Measurements from ENCODE around the gene TNFAIP2. TPM values are rescaled to one million over a fixed set of nuclear protein-coding genes. Genes with fewer than 3 reads are reported as not detected.
A peak's percentile ranks its signal among the peaks of the same experiment; 100 is the strongest.

The TNFAIP2 gene
- total and polyA plus RNA-seq, 9 of the 15 experiments (the other 6 are each of a cell fraction or from before 2014, with no cell fraction given) = 22.6 to 68.6 (median 44.6) TPM

DNA sequence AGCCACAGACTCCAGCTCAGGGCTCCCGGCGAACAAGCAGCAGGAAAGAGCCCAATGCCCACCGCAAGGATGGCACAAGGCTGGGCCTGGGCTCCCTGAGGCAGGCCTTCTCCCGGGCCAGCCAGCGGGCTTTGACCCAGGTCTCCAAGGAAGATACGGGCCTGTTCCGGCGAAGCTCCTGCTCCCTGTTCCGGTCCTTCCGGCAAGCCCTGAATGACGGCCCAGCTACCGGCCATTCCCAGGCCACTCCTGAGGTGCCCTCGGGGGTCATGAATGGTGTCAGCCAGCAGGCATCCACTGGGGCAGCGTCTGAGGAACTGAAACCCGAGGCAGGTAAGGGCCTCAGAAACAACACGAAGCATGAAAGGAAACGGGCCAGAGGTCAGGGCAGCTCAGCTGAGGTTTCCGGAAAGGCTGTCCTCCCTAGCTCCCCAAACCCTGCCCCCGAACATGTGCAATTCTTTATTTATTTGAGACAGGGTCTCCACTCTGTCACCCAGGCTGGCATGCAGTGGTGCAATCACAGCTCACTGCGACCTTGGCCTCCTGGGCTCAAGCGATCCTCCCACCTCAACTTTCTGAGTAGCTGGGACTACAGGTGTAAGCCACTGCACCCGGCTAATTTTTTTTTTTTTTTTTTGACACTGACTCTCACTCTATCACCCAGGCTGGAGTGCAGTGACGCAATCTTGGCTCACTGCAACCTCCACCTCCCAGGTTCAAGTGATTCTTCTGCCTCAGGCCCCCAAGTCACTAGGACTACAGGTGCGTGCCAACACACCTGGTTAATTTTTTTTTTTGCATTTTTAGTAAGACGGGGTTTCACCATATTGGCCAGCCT lies 22.8 kb upstream of the TNFAIP2 start:
- 62% methylated on average over 20 of the region's 25 CpGs for WGBS (ENCODE audit: insufficient coverage, low coverage, missing lambda C conversion rate)
- ATAC-seq (no peak), FAIRE-seq (no peak), DNase-seq (ENCODE audit: extremely low read depth in 1 of 4, low spot score in 3 of 4) (no peak)
- no peaks in the 10 kb centered on the region for H3K9me1 ChIP-seq (ENCODE audit: control insufficient read depth, insufficient read depth, low read length)
- H3K27me3 ChIP-seq (ENCODE audit: control insufficient read depth in 2 of 2, insufficient read depth in 2 of 2, low read length in 2 of 2) = no peaks in the 10 kb centered on the region
- peaks cover 11% of the 10 kb centered on the region; the same call in 2 of the 3 replicates for H3K79me2 ChIP-seq (ENCODE audit: control insufficient read depth, insufficient read depth, low read length)
- H3K27ac ChIP-seq (ENCODE audit: extremely low read depth, low read depth, low read length) = no peak overlapping the region
- in situ Hi-C loops (cut with MboI) = loop anchor here (10.0 kb wide), 1 partner anchor 194 kb away; no protein-coding TSS in a partner anchor
- peaks cover 6% of the 10 kb centered on the region; the same call in 1 of the 3 replicates for H3K36me3 ChIP-seq (ENCODE audit: control insufficient read depth, insufficient read depth, low read length)
- TSS peak; percentile 36 for BruUV-seq (replicated peaks)
- peak overlapping the region; percentile 62 to 91; a peak in 3 of 4 replicates for H3K9ac ChIP-seq (ENCODE audit: insufficient read depth in 1 of 2, low read depth in 2 of 2, low read length in 2 of 2)
- no peaks in the 10 kb centered on the region for H3K9me3 ChIP-seq (replicated peaks; ENCODE audit: control insufficient read depth, insufficient read depth, low read depth, low read length)
- H3K4me3 ChIP-seq = no peak overlapping the region
- ChIA-PET POLR2A (interaction anchor here (0.6 to 1.2 kb wide), 3 partner anchors 10 to 233 kb away, joined by 3 to 4 read pairs (median 4); partner anchors contain the start of gene EIF5), CTCF (ENCODE audit: low intra/inter-chr PET ratio) (no interaction called here)
- peaks cover 31 to 86% of the 10 kb centered on the region in 2 experiments for H3K4me1 ChIP-seq (replicated peaks in 1 of 2; ENCODE audit: control insufficient read depth in 2 of 2, insufficient read depth in 2 of 2, low read length in 2 of 2)
- H3K4me2 ChIP-seq (ENCODE audit: insufficient read depth, low read length) = peak overlapping the region; percentile 85
- no peak overlapping the region for H2AFZ ChIP-seq (ENCODE audit: low read depth, low read length)
- intact Hi-C loops (cut with micrococcal nuclease) = no loop called here
- no peaks in the 10 kb centered on the region for H4K20me1 ChIP-seq (replicated peaks; ENCODE audit: control insufficient read depth, insufficient read depth, low read length)
- TF ChIP-seq EGR1 (conservative IDR thresholded peaks at IDR 0.05) (0 out of 2 replicates have a peak, but pooled peaks have one; percentile 13), CEBPG (CRISPR knock-in tag; IDR thresholded peaks at IDR 0.05) (peak; percentile 19; the same call in 1 of the 2 replicates), CEBPG (tag; conservative IDR thresholded peaks at IDR 0.05 in 1 of 2, IDR thresholded peaks at IDR 0.05 in 1 of 2) (no peak), PTBP1 (IDR thresholded peaks at IDR 0.05; ENCODE audit: low read depth, low read length) (no peak), CEBPB (tag; IDR thresholded peaks at IDR 0.05) (peak; percentile 84), ZNF184 (CRISPR knock-in tag; IDR thresholded peaks at IDR 0.05) (no peak)
- TF ChIP-seq, protein P1, sequence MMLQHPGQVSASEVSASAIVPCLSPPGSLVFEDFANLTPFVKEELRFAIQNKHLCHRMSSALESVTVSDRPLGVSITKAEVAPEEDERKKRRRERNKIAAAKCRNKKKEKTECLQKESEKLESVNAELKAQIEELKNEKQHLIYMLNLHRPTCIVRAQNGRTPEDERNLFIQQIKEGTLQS (IDR thresholded peaks at IDR 0.05) = peak; percentile 60
- TF ChIP-seq, protein P1 (CRISPR knock-in tag; conservative IDR thresholded peaks at IDR 0.05) = no peak
- TF ChIP-seq, protein P2, sequence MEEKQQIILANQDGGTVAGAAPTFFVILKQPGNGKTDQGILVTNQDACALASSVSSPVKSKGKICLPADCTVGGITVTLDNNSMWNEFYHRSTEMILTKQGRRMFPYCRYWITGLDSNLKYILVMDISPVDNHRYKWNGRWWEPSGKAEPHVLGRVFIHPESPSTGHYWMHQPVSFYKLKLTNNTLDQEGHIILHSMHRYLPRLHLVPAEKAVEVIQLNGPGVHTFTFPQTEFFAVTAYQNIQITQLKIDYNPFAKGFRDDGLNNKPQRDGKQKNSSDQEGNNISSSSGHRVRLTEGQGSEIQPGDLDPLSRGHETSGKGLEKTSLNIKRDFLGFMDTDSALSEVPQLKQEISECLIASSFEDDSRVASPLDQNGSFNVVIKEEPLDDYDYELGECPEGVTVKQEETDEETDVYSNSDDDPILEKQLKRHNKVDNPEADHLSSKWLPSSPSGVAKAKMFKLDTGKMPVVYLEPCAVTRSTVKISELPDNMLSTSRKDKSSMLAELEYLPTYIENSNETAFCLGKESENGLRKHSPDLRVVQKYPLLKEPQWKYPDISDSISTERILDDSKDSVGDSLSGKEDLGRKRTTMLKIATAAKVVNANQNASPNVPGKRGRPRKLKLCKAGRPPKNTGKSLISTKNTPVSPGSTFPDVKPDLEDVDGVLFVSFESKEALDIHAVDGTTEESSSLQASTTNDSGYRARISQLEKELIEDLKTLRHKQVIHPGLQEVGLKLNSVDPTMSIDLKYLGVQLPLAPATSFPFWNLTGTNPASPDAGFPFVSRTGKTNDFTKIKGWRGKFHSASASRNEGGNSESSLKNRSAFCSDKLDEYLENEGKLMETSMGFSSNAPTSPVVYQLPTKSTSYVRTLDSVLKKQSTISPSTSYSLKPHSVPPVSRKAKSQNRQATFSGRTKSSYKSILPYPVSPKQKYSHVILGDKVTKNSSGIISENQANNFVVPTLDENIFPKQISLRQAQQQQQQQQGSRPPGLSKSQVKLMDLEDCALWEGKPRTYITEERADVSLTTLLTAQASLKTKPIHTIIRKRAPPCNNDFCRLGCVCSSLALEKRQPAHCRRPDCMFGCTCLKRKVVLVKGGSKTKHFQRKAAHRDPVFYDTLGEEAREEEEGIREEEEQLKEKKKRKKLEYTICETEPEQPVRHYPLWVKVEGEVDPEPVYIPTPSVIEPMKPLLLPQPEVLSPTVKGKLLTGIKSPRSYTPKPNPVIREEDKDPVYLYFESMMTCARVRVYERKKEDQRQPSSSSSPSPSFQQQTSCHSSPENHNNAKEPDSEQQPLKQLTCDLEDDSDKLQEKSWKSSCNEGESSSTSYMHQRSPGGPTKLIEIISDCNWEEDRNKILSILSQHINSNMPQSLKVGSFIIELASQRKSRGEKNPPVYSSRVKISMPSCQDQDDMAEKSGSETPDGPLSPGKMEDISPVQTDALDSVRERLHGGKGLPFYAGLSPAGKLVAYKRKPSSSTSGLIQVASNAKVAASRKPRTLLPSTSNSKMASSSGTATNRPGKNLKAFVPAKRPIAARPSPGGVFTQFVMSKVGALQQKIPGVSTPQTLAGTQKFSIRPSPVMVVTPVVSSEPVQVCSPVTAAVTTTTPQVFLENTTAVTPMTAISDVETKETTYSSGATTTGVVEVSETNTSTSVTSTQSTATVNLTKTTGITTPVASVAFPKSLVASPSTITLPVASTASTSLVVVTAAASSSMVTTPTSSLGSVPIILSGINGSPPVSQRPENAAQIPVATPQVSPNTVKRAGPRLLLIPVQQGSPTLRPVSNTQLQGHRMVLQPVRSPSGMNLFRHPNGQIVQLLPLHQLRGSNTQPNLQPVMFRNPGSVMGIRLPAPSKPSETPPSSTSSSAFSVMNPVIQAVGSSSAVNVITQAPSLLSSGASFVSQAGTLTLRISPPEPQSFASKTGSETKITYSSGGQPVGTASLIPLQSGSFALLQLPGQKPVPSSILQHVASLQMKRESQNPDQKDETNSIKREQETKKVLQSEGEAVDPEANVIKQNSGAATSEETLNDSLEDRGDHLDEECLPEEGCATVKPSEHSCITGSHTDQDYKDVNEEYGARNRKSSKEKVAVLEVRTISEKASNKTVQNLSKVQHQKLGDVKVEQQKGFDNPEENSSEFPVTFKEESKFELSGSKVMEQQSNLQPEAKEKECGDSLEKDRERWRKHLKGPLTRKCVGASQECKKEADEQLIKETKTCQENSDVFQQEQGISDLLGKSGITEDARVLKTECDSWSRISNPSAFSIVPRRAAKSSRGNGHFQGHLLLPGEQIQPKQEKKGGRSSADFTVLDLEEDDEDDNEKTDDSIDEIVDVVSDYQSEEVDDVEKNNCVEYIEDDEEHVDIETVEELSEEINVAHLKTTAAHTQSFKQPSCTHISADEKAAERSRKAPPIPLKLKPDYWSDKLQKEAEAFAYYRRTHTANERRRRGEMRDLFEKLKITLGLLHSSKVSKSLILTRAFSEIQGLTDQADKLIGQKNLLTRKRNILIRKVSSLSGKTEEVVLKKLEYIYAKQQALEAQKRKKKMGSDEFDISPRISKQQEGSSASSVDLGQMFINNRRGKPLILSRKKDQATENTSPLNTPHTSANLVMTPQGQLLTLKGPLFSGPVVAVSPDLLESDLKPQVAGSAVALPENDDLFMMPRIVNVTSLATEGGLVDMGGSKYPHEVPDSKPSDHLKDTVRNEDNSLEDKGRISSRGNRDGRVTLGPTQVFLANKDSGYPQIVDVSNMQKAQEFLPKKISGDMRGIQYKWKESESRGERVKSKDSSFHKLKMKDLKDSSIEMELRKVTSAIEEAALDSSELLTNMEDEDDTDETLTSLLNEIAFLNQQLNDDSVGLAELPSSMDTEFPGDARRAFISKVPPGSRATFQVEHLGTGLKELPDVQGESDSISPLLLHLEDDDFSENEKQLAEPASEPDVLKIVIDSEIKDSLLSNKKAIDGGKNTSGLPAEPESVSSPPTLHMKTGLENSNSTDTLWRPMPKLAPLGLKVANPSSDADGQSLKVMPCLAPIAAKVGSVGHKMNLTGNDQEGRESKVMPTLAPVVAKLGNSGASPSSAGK (IDR thresholded peaks at IDR 0.05) = no peak

Data from K562 (cell line).